ENCODE measurements around the gene EIF3D. TPM values are rescaled to one million over a fixed set of nuclear protein-coding genes. Genes with fewer than 3 reads are reported as not detected.
A peak's percentile ranks its signal among the peaks of the same experiment; 100 is the strongest.

EIF3D gene
- total and polyA plus RNA-seq, 2 of the 8 experiments (the other 6 are each of a cell fraction or from before 2014, with no cell fraction given): 195 to 408 TPM

DNA sequence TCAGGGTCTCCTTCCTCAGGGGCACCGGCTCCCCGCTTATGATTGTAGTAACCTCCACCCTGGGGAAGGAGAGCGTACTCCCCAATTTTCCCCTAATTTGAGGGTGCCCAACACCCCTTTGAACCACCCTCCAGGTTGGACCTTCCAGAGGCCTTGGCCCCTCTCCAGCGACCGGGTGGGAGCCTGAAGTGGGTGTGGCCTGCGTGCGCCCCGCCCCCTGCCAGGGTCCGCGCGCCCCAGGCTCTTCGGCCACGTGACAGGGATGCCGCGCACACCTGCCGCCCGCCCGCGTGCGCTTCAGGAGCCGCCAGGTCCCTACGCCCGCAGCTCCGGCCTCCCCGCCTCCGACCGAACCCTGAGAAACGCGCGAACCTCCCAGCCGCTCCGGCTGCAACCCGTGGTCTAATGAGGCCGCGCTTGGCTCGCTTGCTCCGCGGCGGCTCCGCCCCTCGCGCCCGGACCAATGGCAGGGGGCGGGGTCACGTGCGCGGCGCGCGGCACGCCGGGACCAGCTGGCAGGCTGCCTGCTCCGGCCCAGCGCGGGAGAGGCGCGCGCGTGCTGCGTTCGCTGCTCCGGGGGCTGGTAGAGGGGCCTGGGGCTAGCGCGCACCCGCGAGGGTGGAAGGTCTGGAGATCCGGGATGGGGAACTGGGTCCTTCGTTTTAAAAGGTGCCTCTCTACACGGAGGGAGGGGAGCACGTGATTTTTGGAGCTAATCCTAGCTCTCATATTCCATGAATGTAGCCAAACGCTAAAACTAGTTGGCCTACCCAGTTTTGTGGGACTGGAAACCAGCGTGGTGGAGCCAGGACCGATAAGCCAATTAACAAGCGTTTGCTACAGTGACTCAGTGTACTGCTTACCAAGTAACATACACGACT, 22.1 kb downstream of the EIF3D start, which contains the start of gene FOXRED2:
Gene FOXRED2 (minus strand): TSS at position 404 of the 881 bp plus-strand sequence. CDS start 618 bp downstream, outside the sequence.
- H3K27ac ChIP-seq (ENCODE audit: low read depth, low read length): no peak within 1 kb of the TSS; the same call in 1 of the 2 replicates
- H4K91ac ChIP-seq (replicated peaks; ENCODE audit: insufficient read length, low read length): peak within 1 kb of the TSS; percentile 12
- H3K9me3 ChIP-seq (ENCODE audit: insufficient read depth in 2 of 2, low read depth in 1 of 2, low read length in 1 of 2): peaks cover 0 to 8% of the 10 kb centered on the region in 2 experiments; a peak in 2 of 4 replicates
- no peak within 1 kb of the TSS for H2BK15ac ChIP-seq (ENCODE audit: low read length)
- no peak within 1 kb of the TSS; the same call in 1 of the 2 replicates for H3K18ac ChIP-seq (ENCODE audit: extremely low read depth, low read length)
- H2AK5ac ChIP-seq (ENCODE audit: low read depth, low read length): 0 out of 2 replicates have a peak within 1 kb of the TSS, but pooled peaks have one; percentile 70
- peaks cover 0 to 10% of the 10 kb centered on the region in 2 experiments for H4K20me1 ChIP-seq (replicated peaks in 1 of 2; ENCODE audit: control insufficient read depth in 1 of 2, insufficient read depth in 2 of 2, low read length in 2 of 2)
- H3K36me3 ChIP-seq (ENCODE audit: control insufficient read depth in 2 of 4, insufficient read depth in 4 of 4, low read length in 3 of 4): peaks cover 7 to 21% (median 18%) of the 10 kb centered on the region in 4 experiments
- H3K4me3 ChIP-seq (ENCODE audit: extremely low read depth in 1 of 4, insufficient read depth in 2 of 4, low read depth in 3 of 4, low read length in 4 of 4): peak within 1 kb of the TSS in 3 of 4 experiments; percentile 33 to 58 (median 39); a peak in 6 of 8 replicates
- H4K5ac ChIP-seq (ENCODE audit: insufficient read length, low read depth, low read length): peak within 1 kb of the TSS; percentile 8
- no peak within 1 kb of the TSS for H2BK5ac ChIP-seq (ENCODE audit: low read depth, low read length)
- H3K14ac ChIP-seq (ENCODE audit: insufficient read length): no peak within 1 kb of the TSS
- no peak within 1 kb of the TSS for H2BK12ac ChIP-seq (ENCODE audit: low read depth, low read length)
- POLR2A ChIA-PET (ENCODE audit: partially characterized antibody): interaction anchor here (1.1 to 8.8 kb wide), 12 partner anchors 8 to 195 kb away, joined by 3 to 92 read pairs (median 4); partner anchors contain the start of genes EIF3D and TXN2
- 11% methylated on average over 60 of the region's 75 CpGs; no CpG with 5 or more reads in 1 of the 2 experiments for WGBS, 2 experiments (ENCODE audit: extremely low coverage in 1 of 2, insufficient coverage in 1 of 2, insufficient read length in 1 of 2, insufficient replicate concordance in 2 of 2, low coverage in 1 of 2, low lambda C conversion rate in 2 of 2, missing lambda C conversion rate in 1 of 2)
- H3K27me3 ChIP-seq (replicated peaks in 1 of 4; ENCODE audit: control insufficient read depth in 3 of 4, extremely low read depth in 1 of 4, insufficient read depth in 3 of 4, low read length in 3 of 4): peaks cover 0 to 11% (median 6%) of the 10 kb centered on the region in 4 experiments; a peak in 4 of 7 replicates
- H3K23me2 ChIP-seq (ENCODE audit: low read depth, low read length): no peaks in the 10 kb centered on the region; the same call in 1 of the 2 replicates
- peak within 1 kb of the TSS; percentile 12 for H2AFZ ChIP-seq (ENCODE audit: low read length)
- no peak within 1 kb of the TSS for H3K23ac ChIP-seq (ENCODE audit: insufficient read length)
- peaks cover 0 to 2% of the 10 kb centered on the region in 2 experiments; a peak in 1 of 4 replicates for H3K79me2 ChIP-seq (ENCODE audit: control insufficient read depth in 1 of 2, insufficient read depth in 2 of 2, low read length in 2 of 2)
- H3K9ac ChIP-seq (replicated peaks in 1 of 4; ENCODE audit: extremely low read depth in 1 of 4, low read depth in 3 of 4, low read length in 3 of 4): peak within 1 kb of the TSS in 3 of 4 experiments; percentile 10 to 22 (median 11); a peak in 1 of 7 replicates
- peak within 1 kb of the TSS; percentile 1 for H3K56ac ChIP-seq (replicated peaks; ENCODE audit: insufficient read length, low read depth, low read length)
- H4K8ac ChIP-seq (ENCODE audit: extremely low read depth, insufficient read depth, low read length): peak within 1 kb of the TSS; percentile 69; the same call in 1 of the 2 replicates
- H3K4ac ChIP-seq (replicated peaks; ENCODE audit: insufficient read length, low read depth, low read length): no peak within 1 kb of the TSS
- H3K4me2 ChIP-seq (ENCODE audit: insufficient read depth in 1 of 2, low read depth in 2 of 2, low read length in 2 of 2): peak within 1 kb of the TSS; percentile 54 to 61
- peaks cover 0 to 5% (median 0%) of the 10 kb centered on the region in 4 experiments; a peak in 1 of 7 replicates for H3K4me1 ChIP-seq (replicated peaks in 1 of 4; ENCODE audit: control insufficient read depth in 3 of 4, insufficient read depth in 4 of 4, low read length in 3 of 4)
- no peak within 1 kb of the TSS for H2BK120ac ChIP-seq (replicated peaks; ENCODE audit: low read depth, low read length)
- H3K79me1 ChIP-seq (ENCODE audit: low read depth, low read length): no peaks in the 10 kb centered on the region
- no peak within 1 kb of the TSS for H2BK20ac ChIP-seq (ENCODE audit: low read length)
- CTCF ChIA-PET (ENCODE audit: partially characterized antibody): interaction anchor here (1.1 to 2.3 kb wide), 3 partner anchors 21 to 221 kb away, joined by 4 to 6 read pairs (median 5); no protein-coding TSS in a partner anchor
- DNase-seq (ENCODE audit: low read depth in 1 of 2, low spot score in 2 of 2) (peak; percentile 39 to 94), FAIRE-seq (no peak)
- TF ChIP-seq BCL11A (IDR thresholded peaks at IDR 0.05; ENCODE audit: low read depth in 2 of 2, low read length in 2 of 2) (no peak), HDAC2 (IDR thresholded peaks at IDR 0.05; ENCODE audit: borderline replicate concordance in 1 of 2, low read depth in 2 of 2, low read length in 2 of 2) (peak in 1 of 2 experiments; percentile 89; a peak in 1 of 4 replicates), PHF8 (conservative IDR thresholded peaks at IDR 0.05; ENCODE audit: low read depth, low read length) (peak; percentile 77), SIN3A (conservative IDR thresholded peaks at IDR 0.05 in 1 of 2, IDR thresholded peaks at IDR 0.05 in 1 of 2; ENCODE audit: low read depth in 1 of 2, low read length in 2 of 2) (peak in 1 of 2 experiments; percentile 71; a peak in 1 of 4 replicates), TAF1 (IDR thresholded peaks at IDR 0.05; ENCODE audit: low read depth, low read length) (peak; percentile 94), CBX5 (IDR thresholded peaks at IDR 0.05; ENCODE audit: low read depth, low read length) (no peak), MAX (IDR thresholded peaks at IDR 0.05) (peak; percentile 98)
- TF ChIP-seq, protein P1, sequence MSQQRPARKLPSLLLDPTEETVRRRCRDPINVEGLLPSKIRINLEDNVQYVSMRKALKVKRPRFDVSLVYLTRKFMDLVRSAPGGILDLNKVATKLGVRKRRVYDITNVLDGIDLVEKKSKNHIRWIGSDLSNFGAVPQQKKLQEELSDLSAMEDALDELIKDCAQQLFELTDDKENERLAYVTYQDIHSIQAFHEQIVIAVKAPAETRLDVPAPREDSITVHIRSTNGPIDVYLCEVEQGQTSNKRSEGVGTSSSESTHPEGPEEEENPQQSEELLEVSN (IDR thresholded peaks at IDR 0.05): peak; percentile 99
